AG09309 (cell line): ENCODE data around the gene MRPL12.

Experiments
- DNase-seq: peaks from one replicate; pipeline ENCODE4 v3.0.0-alpha.2; 2010; ENCODE audit warnings: low read depth
- H3K4me3 ChIP-seq: 2 replicates; pipeline ENCODE4 v1.5.1; 2011; ENCODE audit warnings: mild to moderate bottlenecking, low read depth, low read length, moderate library complexity; ENCODE audit not compliant: control insufficient read depth
- TF ChIP-seq, protein P1 (sequence below): IDR thresholded peaks from 2 replicates; pipeline ENCODE4 v1.5.1; 2011; ENCODE audit warnings: mild to moderate bottlenecking, low read depth, low read length, inconsistent platforms; ENCODE audit not compliant: insufficient read depth, control insufficient read depth; ENCODE audit errors: missing control alignments

The MRPL12 gene

GRCh38 chr17:81686614-81687013 is 16.6 kb upstream of the MRPL12 start:
- TF ChIP-seq, protein P1, sequence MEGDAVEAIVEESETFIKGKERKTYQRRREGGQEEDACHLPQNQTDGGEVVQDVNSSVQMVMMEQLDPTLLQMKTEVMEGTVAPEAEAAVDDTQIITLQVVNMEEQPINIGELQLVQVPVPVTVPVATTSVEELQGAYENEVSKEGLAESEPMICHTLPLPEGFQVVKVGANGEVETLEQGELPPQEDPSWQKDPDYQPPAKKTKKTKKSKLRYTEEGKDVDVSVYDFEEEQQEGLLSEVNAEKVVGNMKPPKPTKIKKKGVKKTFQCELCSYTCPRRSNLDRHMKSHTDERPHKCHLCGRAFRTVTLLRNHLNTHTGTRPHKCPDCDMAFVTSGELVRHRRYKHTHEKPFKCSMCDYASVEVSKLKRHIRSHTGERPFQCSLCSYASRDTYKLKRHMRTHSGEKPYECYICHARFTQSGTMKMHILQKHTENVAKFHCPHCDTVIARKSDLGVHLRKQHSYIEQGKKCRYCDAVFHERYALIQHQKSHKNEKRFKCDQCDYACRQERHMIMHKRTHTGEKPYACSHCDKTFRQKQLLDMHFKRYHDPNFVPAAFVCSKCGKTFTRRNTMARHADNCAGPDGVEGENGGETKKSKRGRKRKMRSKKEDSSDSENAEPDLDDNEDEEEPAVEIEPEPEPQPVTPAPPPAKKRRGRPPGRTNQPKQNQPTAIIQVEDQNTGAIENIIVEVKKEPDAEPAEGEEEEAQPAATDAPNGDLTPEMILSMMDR = no peak
- DNase-seq = no peak
- no peak overlapping the region for H3K4me3 ChIP-seq

DNA sequence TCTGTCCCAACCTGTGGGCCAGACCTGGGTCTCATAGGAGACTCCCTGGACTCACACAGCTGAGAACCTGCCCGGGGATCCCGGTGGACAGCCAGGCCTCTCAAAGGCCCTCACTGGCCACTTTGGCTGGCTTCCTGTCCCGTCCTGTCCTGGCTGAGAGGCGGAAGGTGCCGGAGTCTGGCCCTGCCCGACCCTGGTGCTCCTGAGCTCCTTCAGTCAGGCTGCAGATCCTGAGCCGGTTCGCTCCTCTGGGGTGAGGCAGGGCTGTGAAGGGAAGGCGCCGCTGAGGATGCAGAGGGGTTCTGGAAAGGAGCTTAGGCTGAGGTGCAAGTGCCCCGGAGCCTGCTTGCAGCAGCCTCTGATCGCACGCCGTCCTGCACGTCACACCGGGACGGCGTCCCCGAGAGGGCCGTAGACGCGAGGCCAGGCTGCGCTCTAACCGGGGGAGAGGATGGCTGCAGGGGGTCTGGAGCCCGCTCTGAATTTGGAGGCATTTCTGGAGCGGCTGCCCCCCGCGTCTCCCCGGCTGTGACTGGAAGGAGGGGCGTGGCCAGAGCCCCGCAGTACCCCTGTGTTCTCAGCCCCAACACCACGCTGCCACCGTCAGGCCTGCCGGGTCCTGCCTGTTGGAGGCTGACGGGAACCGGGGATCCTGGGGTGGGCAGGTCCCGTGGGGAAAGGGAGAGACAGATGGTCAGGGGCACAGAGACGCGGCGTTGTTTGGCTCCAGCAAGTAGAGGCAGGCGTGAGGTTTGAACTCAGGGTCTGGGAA is 15.2 kb upstream of the MRPL12 start:
- TF ChIP-seq, protein P1 = no peak
- DNase-seq = no peak
- H3K4me3 ChIP-seq = no peak overlapping the region

DNA sequence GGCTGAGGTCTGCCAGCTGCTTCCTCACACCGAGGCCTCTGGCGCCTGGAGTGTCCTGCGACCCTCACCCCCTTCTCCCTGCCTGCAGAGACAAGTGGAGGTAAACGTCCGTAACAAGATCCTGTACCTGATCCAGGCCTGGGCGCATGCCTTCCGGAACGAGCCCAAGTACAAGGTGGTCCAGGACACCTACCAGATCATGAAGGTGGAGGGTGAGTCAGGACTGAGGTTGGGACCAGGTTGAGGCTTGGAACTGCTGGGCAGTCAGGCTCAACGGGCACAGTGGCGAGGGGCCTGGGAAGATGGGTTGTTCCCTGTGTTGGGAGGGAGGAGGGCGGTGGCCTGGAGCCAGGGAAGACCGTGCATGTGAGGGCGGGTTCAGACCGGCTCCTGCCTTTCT is 14.6 kb upstream of the MRPL12 start:
- no peak for DNase-seq
- H3K4me3 ChIP-seq = no peak overlapping the region
- TF ChIP-seq, protein P1 = no peak

DNA sequence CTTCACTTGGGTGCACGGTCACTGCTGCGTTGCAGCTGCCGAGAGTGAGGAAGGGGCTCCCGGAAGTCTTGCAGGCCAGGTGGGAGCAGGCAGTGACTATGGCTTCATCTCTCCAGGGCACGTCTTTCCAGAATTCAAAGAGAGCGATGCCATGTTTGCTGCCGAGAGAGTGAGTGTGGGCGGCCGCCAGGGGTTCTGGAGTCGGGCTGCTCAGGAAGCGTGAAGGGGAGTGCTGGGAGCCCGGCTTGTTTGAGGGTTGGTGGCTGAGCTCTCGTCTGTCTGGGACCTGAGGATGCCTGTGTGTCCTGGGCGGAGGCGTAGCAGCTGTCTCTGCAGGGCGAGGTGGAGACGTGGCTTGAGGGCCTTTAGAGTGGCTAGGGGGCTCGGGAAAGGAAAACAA is 13.1 kb upstream of the MRPL12 start:
- no peak for DNase-seq
- H3K4me3 ChIP-seq = no peak overlapping the region
- TF ChIP-seq, protein P1 = no peak

- H3K4me3 ChIP-seq = no peak overlapping the region
- TF ChIP-seq, protein P1 = no peak
- no peak for DNase-seq
These were observed 12.6 kb upstream of the MRPL12 start for GRCh38 chr17:81690549-81690948.

- H3K4me3 ChIP-seq = no peak overlapping the region
- no peak for DNase-seq
- TF ChIP-seq, protein P1 = no peak
These were observed 12.0 kb upstream of the MRPL12 start for GRCh38 chr17:81691196-81691595.
